Activated CD8-positive, alpha-beta T cell treated with anti-CD3 and anti-CD28 coated beads for 36 hours (primary cell): ENCODE results near the gene DMBX1. TPM values are rescaled to one million over a fixed set of nuclear protein-coding genes. Genes with fewer than 3 reads are reported as not detected.

Experiments
- ATAC-seq: fragments of 200-7000 bp; cut with Tn5 transposase; one replicate; pipeline ENCODE4 v1.10.0; 2021; ENCODE audit warnings: mild to moderate bottlenecking, moderate library complexity
- CTCF ChIA-PET: fragments of 350-600 bp; sonication (Branson Sonifier 250); formaldehyde crosslinking; loops from one replicate; lab custom pipeline; 2021; ENCODE audit warnings: antibody characterized with exemption; lab: Charles Lee
- POLR2A ChIA-PET: fragments of 350-600 bp; sonication (Branson Sonifier 250); formaldehyde crosslinking; loops from one replicate; lab custom pipeline; 2021; ENCODE audit warnings: antibody characterized with exemption; lab: Charles Lee
- DNase-seq: peaks from one replicate; pipeline ENCODE4 v3.0.0-alpha.2; 2020
- H3K27ac Mint-ChIP-seq: one replicate; pipeline ENCODE4 v1.8.0; 2021; ENCODE audit warnings: mild to moderate bottlenecking, mixed read lengths
- H3K27me3 Mint-ChIP-seq: one replicate; pipeline ENCODE4 v1.8.0; 2021; ENCODE audit warnings: mixed read lengths
- H3K36me3 Mint-ChIP-seq: one replicate; pipeline ENCODE4 v1.8.0; 2021; ENCODE audit warnings: low read depth, mixed read lengths
- H3K4me1 Mint-ChIP-seq: one replicate; pipeline ENCODE4 v1.8.0; 2021; ENCODE audit warnings: low read depth, mixed read lengths
- H3K4me3 Mint-ChIP-seq: one replicate; pipeline ENCODE4 v1.8.0; 2021; ENCODE audit warnings: mild to moderate bottlenecking, moderate library complexity, mixed read lengths
- H3K9me3 Mint-ChIP-seq: one replicate; pipeline ENCODE4 v1.8.0; 2021; ENCODE audit warnings: mixed read lengths
- intact Hi-C: fragments of 100-400 bp; cut with micrococcal nuclease; formaldehyde crosslinking; loops from one replicate; pipeline ENCODE4 v1.10.0; 2022
- total RNA-seq, 2 experiments: library from RNA; stranded (reverse); gene quantifications; one replicate each; pipeline ENCODE4 v1.2.3, GENCODE V29; 2021
- TF ChIP-seq, protein P1 (sequence below): fragments of 200-600 bp; IDR thresholded peaks from one replicate; pipeline ENCODE4 v1.8.0; 2022; ENCODE audit warnings: antibody characterized with exemption, mild to moderate bottlenecking

The DMBX1 gene
- total RNA-seq, 2 experiments from 2014 or later, result 0.09 TPM; not detected in 1

DNA sequence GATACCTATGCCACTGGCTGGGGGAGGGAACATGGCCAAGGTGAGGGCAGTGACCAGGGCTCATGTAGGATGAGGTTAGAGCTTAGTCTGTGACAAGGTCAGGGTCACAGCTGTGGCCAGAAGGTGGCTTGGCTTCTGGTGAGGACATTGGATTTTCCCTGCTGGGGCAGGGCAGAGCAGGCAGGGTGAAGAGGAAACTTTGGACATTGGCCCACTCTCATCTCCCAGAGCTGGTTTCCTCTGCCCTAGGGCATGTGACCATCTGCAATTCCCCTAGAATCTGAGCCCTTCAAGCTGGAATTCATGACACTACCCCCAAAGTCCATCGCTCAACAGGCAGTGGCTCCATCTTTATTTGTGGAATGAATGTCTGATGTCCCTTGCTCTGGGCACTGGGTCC, 5.3 kb downstream of the DMBX1 start:
- no peaks in the 10 kb centered on the region for H3K36me3 Mint-ChIP-seq
- no peaks in the 10 kb centered on the region for H3K9me3 Mint-ChIP-seq
- peaks cover 51% of the 10 kb centered on the region for H3K27me3 Mint-ChIP-seq
- DNase-seq, result no peak
- intact Hi-C loops, result no loop called here
- no peak overlapping the region for H3K27ac Mint-ChIP-seq
- TF ChIP-seq, protein P1, sequence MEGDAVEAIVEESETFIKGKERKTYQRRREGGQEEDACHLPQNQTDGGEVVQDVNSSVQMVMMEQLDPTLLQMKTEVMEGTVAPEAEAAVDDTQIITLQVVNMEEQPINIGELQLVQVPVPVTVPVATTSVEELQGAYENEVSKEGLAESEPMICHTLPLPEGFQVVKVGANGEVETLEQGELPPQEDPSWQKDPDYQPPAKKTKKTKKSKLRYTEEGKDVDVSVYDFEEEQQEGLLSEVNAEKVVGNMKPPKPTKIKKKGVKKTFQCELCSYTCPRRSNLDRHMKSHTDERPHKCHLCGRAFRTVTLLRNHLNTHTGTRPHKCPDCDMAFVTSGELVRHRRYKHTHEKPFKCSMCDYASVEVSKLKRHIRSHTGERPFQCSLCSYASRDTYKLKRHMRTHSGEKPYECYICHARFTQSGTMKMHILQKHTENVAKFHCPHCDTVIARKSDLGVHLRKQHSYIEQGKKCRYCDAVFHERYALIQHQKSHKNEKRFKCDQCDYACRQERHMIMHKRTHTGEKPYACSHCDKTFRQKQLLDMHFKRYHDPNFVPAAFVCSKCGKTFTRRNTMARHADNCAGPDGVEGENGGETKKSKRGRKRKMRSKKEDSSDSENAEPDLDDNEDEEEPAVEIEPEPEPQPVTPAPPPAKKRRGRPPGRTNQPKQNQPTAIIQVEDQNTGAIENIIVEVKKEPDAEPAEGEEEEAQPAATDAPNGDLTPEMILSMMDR, result no peak
- peaks cover 14% of the 10 kb centered on the region for H3K4me1 Mint-ChIP-seq
- ChIA-PET CTCF (interaction anchor here (1.1 to 1.6 kb wide), 4 partner anchors 10 to 48 kb away, joined by 3 to 11 read pairs (median 4); no protein-coding TSS in a partner anchor), POLR2A (no interaction called here)
- no peak for ATAC-seq
- no peak overlapping the region for H3K4me3 Mint-ChIP-seq

DNA sequence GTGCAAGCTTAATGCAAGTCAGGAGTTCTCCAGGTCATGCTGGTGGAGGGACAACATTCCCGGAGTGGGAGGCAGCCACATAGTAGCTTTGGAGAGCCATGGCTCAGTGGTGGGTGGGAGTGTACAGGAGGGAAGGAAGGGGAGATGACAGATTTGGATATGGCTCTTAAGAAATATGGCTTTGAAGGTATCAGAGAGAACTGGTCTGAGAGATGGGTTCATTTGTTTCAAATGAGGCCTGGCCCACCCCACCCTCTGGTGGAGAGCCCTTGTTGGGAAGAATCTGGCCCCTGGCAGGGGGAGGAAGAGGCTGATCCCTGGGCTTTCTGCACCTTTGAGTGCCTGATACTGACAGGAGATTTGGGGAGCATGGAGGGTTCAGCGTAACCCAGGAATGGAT, 6.1 kb downstream of the DMBX1 start:
- DNase-seq (no peak), ATAC-seq (no peak)
- TF ChIP-seq, protein P1, result no peak
- POLR2A ChIA-PET, result no interaction called here
- peaks cover 45% of the 10 kb centered on the region for H3K27me3 Mint-ChIP-seq
- CTCF ChIA-PET, result interaction anchor here (1.1 to 1.6 kb wide), 2 partner anchors 31 to 33 kb away, joined by 3 to 11 read pairs; no protein-coding TSS in a partner anchor
- no peaks in the 10 kb centered on the region for H3K36me3 Mint-ChIP-seq
- H3K27ac Mint-ChIP-seq, result no peak overlapping the region
- H3K4me3 Mint-ChIP-seq, result no peak overlapping the region
- H3K4me1 Mint-ChIP-seq, result peaks cover 11% of the 10 kb centered on the region
- intact Hi-C loops, result no loop called here
- H3K9me3 Mint-ChIP-seq, result no peaks in the 10 kb centered on the region

DNA sequence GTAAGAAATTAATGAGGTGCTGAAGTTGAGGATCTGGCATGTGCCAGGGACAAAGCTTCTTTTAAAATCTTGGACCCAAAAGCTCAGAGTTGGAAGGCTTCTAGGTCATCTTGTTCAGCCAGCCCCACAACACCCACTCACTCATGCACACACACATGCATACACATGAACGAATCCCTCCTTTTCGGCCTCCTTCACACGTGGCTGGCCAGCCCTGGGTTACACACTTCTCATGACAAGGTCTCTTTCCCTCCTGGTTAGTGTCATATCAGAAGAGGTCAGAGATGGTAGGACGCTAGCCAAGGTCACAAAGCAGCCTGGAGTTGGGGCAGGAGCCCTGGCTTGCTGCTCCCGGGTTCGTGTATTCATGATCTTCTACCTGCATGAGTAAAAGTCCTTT, 6.9 kb downstream of the DMBX1 start:
- Mint-ChIP-seq H3K36me3 (no peaks in the 10 kb centered on the region), H3K27me3 (peaks cover 41% of the 10 kb centered on the region), H3K27ac (no peak overlapping the region), H3K4me1 (peaks cover 11% of the 10 kb centered on the region), H3K9me3 (no peaks in the 10 kb centered on the region), H3K4me3 (no peak overlapping the region)
- POLR2A ChIA-PET, result no interaction called here
- CTCF ChIA-PET, result interaction anchor here (0.9 to 2.0 kb wide), 2 partner anchors 9 to 50 kb away, joined by 3 to 4 read pairs; no protein-coding TSS in a partner anchor
- ATAC-seq, result no peak
- TF ChIP-seq, protein P1, result no peak
- intact Hi-C loops, result no loop called here
- no peak for DNase-seq

DNA sequence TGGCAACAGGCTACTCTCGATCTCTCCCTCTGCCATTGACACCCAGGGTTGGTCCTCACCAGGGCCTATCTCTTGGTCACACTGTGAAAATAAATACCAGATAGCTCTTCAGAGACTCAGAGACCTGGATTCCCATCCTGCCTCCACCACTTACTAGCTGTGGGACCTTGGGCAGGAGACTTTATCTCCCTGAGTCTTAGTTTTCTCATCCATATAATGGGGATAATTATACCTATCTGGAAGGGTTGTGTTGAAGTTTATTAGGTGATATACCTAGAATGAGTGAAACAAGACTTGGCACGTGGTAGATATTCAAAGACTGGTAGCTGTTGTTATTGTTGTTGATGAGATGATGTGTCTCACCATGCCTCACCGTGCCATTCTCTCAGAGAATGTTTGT, 7.4 kb downstream of the DMBX1 start:
- H3K4me1 Mint-ChIP-seq, result peaks cover 7% of the 10 kb centered on the region
- TF ChIP-seq, protein P1, result no peak
- ChIA-PET CTCF (interaction anchor here (0.9 to 2.0 kb wide), 2 partner anchors 9 to 50 kb away, joined by 3 to 4 read pairs; no protein-coding TSS in a partner anchor), POLR2A (no interaction called here)
- H3K4me3 Mint-ChIP-seq, result no peak overlapping the region
- DNase-seq (no peak), ATAC-seq (no peak)
- H3K27ac Mint-ChIP-seq, result no peak overlapping the region
- H3K27me3 Mint-ChIP-seq, result peaks cover 38% of the 10 kb centered on the region
- H3K9me3 Mint-ChIP-seq, result no peaks in the 10 kb centered on the region
- intact Hi-C loops, result no loop called here
- no peaks in the 10 kb centered on the region for H3K36me3 Mint-ChIP-seq

DNA sequence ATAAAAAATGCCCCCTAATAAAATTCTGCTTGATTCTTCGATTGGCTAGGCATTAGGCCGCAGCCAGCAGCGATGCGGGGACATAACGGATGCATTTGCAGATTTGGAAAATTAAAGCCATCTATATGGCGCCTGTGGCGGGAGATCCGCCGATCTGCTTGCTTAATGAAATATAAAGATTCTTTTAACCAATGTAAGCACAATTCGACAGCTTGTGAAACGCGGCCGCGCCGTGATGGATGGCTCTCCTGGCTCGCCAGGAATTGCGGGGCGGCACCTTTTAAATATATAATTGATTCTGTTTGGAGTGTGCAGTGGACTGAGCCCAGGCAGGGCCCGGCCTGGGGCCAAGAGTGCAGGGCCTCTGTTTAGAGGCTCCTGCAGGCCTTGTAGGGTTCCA, 8.0 kb downstream of the DMBX1 start:
- DNase-seq (no peak), ATAC-seq (no peak)
- TF ChIP-seq, protein P1, result no peak
- Mint-ChIP-seq H3K9me3 (no peaks in the 10 kb centered on the region), H3K4me1 (peaks cover under 1% of the 10 kb centered on the region), H3K27ac (no peak overlapping the region), H3K36me3 (no peaks in the 10 kb centered on the region), H3K27me3 (peaks cover 34% of the 10 kb centered on the region), H3K4me3 (no peak overlapping the region)
- POLR2A ChIA-PET, result no interaction called here
- intact Hi-C loops, result no loop called here
- CTCF ChIA-PET, result interaction anchor here (2.0 kb wide), 1 partner anchor 10 kb away, joined by 4 read pairs; no protein-coding TSS in a partner anchor
